Panc1 (cell line): ENCODE results near the gene SLC35D3. TPM values are rescaled to one million over a fixed set of nuclear protein-coding genes. Genes with fewer than 3 reads are reported as not detected.

Source experiments
- ATAC-seq: fragments of 200-7000 bp; cut with Tn5 transposase; 2 replicates; pipeline ENCODE4 v1.9.1; 2020; ENCODE audit warnings: mild to moderate bottlenecking, moderate library complexity
- BruUV-seq: library from RNA; stranded (reverse); fragments of 400-500 nt; replicated peaks from 2 replicates; lab custom pipeline; 2021; lab: Mats Ljungman, UMichigan
- CTCF ChIA-PET: fragments of 300-600 bp; sonication (Branson Sonifier 250); formaldehyde crosslinking; loops from one replicate; lab custom pipeline; 2022; ENCODE audit warnings: antibody characterized with exemption; lab: Charles Lee
- POLR2A ChIA-PET: fragments of 300-600 bp; sonication (Branson Sonifier 250); formaldehyde crosslinking; loops from one replicate; lab custom pipeline; 2022; ENCODE audit warnings: antibody characterized with exemption; lab: Charles Lee
- DNase-seq: peaks from one replicate; pipeline ENCODE4 v3.0.0-alpha.2; 2010; ENCODE audit warnings: low read depth, low spot score
- H3K27ac ChIP-seq: 2 replicates; pipeline ENCODE4 v1.5.1; 2011; ENCODE audit warnings: mild to moderate bottlenecking, low read length, inconsistent platforms
- H3K27me3 ChIP-seq: fragments of 200-500 bp; sonication (Bioruptor generic); 2 replicates; pipeline ENCODE4 v1.6.0; 2014; ENCODE audit warnings: low read length, inconsistent platforms; ENCODE audit not compliant: control insufficient read depth, insufficient read depth
- H3K36me3 ChIP-seq: fragments of 200-500 bp; sonication (Bioruptor generic); 2 replicates; pipeline ENCODE4 v1.5.1; 2014; ENCODE audit warnings: inconsistent platforms, mild to moderate bottlenecking, low read length, moderate library complexity; ENCODE audit not compliant: control insufficient read depth, insufficient read depth
- H3K4me1 ChIP-seq: 2 replicates; pipeline ENCODE4 v1.5.1; 2011; ENCODE audit warnings: inconsistent platforms, mild to moderate bottlenecking, low read length, moderate library complexity; ENCODE audit not compliant: control insufficient read depth, insufficient read depth
- H3K4me3 ChIP-seq, 2 experiments: 2 replicates each; pipeline ENCODE4 v1.5.1; 2011 to 2012; ENCODE audit warnings: low read depth in 2 of 2, low read length in 2 of 2, mild to moderate bottlenecking in 2 of 2, inconsistent platforms in 1 of 2, moderate library complexity in 1 of 2
- H3K9me3 ChIP-seq: fragments of 200-500 bp; sonication (Bioruptor generic); 2 replicates; pipeline ENCODE4 v1.5.1; 2014; ENCODE audit warnings: low read depth, mild to moderate bottlenecking, inconsistent platforms, low read length, moderate library complexity; ENCODE audit not compliant: control insufficient read depth, insufficient read depth
- CTCF ChIP-seq: fragments of 450-650 bp; IDR thresholded peaks from 2 replicates; pipeline ENCODE4 v1.5.1; 2017; ENCODE audit warnings: mild to moderate bottlenecking
- POLR2AphosphoS5 ChIP-seq: IDR thresholded peaks from 2 replicates; pipeline ENCODE4 v1.6.1; 2012; ENCODE audit warnings: mild to moderate bottlenecking, low read depth, low read length, moderate library complexity
- REST ChIP-seq, 2 experiments: IDR thresholded peaks; 2 replicates each; pipeline ENCODE4 v1.6.1; 2011 to 2012; ENCODE audit warnings: low read depth in 2 of 2, control low read depth in 1 of 2, low read length in 1 of 2, mild to moderate bottlenecking in 1 of 2, moderate library complexity in 1 of 2; ENCODE audit not compliant: insufficient read depth in 1 of 2
- SIN3A ChIP-seq: IDR thresholded peaks from 2 replicates; pipeline ENCODE4 v1.6.1; 2012; ENCODE audit warnings: low read depth, mild to moderate bottlenecking, low read length, moderate library complexity, borderline replicate concordance; ENCODE audit not compliant: insufficient read depth
- TCF7L2 ChIP-seq: IDR thresholded peaks from 2 replicates; pipeline ENCODE4 v1.6.1; 2011; ENCODE audit warnings: mild to moderate bottlenecking, low read depth, low read length, inconsistent platforms
- in situ Hi-C: cut with HindIII; loops from 2 replicates; pipeline ENCODE4 v1.10.0; 2016; ENCODE audit warnings: low sequenced_read_pairs, low pct_unique_long_range_greater_than_20kb
- intact Hi-C: fragments of 100-400 bp; cut with micrococcal nuclease; formaldehyde crosslinking; loops from one replicate; pipeline ENCODE4 v1.10.0; 2022; ENCODE audit not compliant: unreplicated experiment
- total RNA-seq: library from RNA; stranded (reverse); gene quantifications from one replicate; pipeline ENCODE4 v1.2.1, GENCODE V29; 2021; ENCODE audit not compliant: unreplicated experiment

Gene SLC35D3
- total RNA-seq, 1 experiment from 2014 or later, result not detected

GRCh38 chr6:136887953-136888352, 34.1 kb upstream of the SLC35D3 start:
- Histone ChIP-seq H3K4me1 (no peaks in the 10 kb centered on the region), H3K27ac (no peak overlapping the region), H3K4me3 (no peak overlapping the region), H3K36me3 (no peaks in the 10 kb centered on the region; the same call in 1 of the 2 replicates), H3K9me3 (no peaks in the 10 kb centered on the region), H3K27me3 (no peaks in the 10 kb centered on the region)
- ChIA-PET CTCF (no interaction called here), POLR2A (no interaction called here)
- no peak for DNase-seq
- ATAC-seq, result no peak
- TF ChIP-seq REST (IDR thresholded peaks at IDR 0.05; ENCODE audit: insufficient read depth in 1 of 2, low read depth in 2 of 2, low read length in 1 of 2), result no peak
- no peak for TF ChIP-seq POLR2AphosphoS5
- no peak for TF ChIP-seq TCF7L2
- no peak for TF ChIP-seq SIN3A
- no peak for TF ChIP-seq CTCF
- intact Hi-C loops, result no loop called here
- in situ Hi-C loops, result no loop called here
- BruUV-seq, result no TSS peak

- ChIA-PET POLR2A (interaction anchor here (0.6 to 1.0 kb wide), 2 partner anchors 43 to 97 kb away, joined by 3 read pairs; partner anchors contain the start of gene MAP3K5), CTCF (no interaction called here)
- H3K27ac ChIP-seq, result no peak overlapping the region
- DNase-seq (no peak), ATAC-seq (no peak)
- intact Hi-C loops, result no loop called here
- no peaks in the 10 kb centered on the region for H3K4me1 ChIP-seq
- no peak for TF ChIP-seq SIN3A
- no peak for TF ChIP-seq CTCF
- TF ChIP-seq TCF7L2, result no peak
- TF ChIP-seq REST (IDR thresholded peaks at IDR 0.05; ENCODE audit: insufficient read depth in 1 of 2, low read depth in 2 of 2, low read length in 1 of 2), result no peak
- no peak for TF ChIP-seq POLR2AphosphoS5
- BruUV-seq, result no TSS peak
- H3K9me3 ChIP-seq, result no peaks in the 10 kb centered on the region
- in situ Hi-C loops, result no loop called here
- H3K36me3 ChIP-seq, result no peaks in the 10 kb centered on the region; the same call in 1 of the 2 replicates
- no peaks in the 10 kb centered on the region for H3K27me3 ChIP-seq
- H3K4me3 ChIP-seq, result no peak overlapping the region
These were observed 32.6 kb upstream of the SLC35D3 start for GRCh38 chr6:136889271-136890193.
